NCI-H69 (cell line): Measurements from ENCODE around the gene LSM3.

ENCODE experiments used
- DNase-seq: peaks from one replicate; lab custom pipeline; 2025; lab: John Stamatoyannopoulos, UW

Gene LSM3

DNA sequence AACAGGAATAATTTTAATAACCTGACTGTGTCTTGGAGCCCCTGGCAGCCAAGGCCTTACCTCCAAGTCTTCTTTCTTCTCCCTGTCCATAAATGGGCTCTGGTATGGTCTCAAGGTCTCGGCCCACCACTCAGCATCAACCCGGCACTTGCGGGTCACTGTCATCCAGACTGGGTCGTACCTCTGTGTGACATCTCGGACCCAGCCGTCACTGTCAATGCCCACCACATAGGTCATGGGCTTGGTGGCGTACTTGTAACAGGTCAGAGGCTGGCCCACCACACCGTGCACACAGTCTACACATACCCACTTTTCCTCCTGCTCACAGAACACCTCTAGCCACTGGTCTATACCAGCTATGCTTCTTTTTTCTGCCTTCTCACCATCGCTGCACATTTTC, 20.7 kb upstream of the LSM3 start:
- DNase-seq, result no peak

- no peak for DNase-seq
Measured at GRCh38 chr3:14158370-14158769, 20.2 kb upstream of the LSM3 start.

- no peak for DNase-seq
Measured at GRCh38 chr3:14159426-14159825, 19.2 kb upstream of the LSM3 start.

GRCh38 chr3:14161282-14161681, 17.3 kb upstream of the LSM3 start:
- DNase-seq, result no peak

- no peak for DNase-seq
Measured at GRCh38 chr3:14162178-14162577, 16.4 kb upstream of the LSM3 start.

DNA sequence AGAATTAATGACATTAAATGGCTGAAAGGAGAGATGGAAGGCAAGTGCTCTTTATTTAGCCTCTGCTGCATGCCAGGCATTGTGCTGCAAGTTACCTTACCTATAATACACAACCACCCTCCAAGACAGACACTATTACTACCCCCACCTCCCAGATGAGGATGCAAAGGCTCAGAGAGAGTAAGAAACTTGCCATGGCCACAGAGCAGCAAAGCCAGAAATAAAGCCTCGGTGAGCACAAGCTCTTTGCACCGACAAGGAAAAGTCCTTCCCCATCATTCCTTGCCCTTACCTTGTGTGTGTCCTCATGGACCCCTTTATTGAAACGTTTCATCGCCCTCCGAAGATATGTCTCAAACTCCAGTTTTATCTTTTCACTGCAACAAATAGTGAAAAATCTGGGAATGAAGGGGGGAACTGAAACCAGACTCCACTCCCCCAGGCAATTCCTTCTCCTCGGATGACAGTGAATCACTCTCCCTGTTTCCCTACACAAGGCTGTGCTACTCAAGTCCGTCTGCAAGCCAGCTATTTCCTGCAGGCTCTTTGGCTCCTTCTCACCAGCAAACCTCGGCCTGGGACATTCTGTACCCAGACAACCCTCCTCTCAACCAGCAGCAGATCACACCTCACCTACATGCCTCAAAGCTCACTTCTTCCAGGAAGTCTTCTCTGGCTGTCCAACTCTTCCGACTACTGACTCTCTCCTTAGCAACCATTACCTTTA, 11.6 kb upstream of the LSM3 start:
- no peak for DNase-seq

DNA sequence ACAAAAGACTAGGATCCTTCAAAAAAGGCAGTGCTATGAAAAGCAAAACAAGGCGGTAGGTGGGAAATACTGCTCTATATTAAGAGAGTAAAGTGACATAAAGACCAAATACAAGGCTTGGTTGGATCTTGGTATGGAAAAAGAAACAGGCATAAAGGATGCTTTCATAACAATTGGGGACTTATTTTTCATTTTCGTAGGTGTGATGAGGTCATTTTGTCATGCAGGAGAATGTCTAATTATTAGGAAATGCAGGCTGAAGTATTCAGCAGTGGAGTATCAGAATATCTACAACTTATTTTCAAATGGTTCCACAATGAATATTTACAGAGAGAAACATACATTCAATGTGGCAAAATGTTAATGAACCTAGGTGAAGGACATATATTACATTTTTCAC, 9.2 kb upstream of the LSM3 start:
- no peak for DNase-seq

DNA sequence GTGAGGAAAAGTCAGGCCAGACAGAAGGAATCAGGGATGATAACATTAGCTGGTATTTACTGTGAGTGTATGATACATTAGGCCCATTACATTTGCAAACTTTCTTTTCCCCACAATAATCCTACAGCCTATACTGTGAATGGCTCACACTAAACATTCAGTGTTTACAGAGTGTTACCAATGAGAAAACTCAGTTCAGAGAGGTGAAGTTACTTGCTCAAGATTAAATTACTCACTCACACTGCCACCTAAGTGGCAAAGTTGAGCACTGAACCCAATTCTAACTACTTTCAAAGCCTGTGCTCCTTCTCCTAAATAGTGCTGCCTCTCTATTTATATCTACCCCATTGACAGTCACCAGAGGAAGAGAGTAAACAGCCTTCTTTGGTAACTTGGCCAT, 8.7 kb upstream of the LSM3 start:
- DNase-seq, result no peak

DNA sequence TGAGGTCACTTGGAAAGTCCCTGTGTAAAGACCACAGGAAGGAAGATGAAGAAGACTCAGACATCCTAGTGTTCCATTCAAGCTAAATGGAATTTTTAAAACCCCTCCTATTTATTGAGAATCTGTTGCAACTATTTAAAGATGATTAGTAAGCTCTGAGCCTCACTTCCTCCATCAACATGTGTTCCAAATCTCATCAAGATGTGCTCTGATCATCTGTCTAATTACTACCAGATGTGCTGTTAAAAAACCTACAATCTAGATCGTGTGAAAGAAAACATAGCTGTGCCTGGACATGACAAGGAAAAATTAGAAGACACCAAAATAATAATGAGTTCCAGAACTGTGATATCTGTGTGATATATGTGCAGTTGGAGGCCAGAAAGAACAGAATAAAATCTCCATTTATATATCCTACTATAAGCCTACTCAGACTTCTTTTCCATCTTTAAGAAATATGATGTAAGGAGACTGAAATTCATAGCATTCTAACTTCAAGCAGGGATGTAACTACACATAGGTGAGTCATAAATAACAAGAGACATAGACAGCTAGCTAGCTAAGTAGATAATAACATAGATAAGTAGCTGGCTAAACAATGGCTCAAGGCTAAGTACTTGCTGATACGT, 8.0 kb upstream of the LSM3 start:
- DNase-seq, result no peak

DNA sequence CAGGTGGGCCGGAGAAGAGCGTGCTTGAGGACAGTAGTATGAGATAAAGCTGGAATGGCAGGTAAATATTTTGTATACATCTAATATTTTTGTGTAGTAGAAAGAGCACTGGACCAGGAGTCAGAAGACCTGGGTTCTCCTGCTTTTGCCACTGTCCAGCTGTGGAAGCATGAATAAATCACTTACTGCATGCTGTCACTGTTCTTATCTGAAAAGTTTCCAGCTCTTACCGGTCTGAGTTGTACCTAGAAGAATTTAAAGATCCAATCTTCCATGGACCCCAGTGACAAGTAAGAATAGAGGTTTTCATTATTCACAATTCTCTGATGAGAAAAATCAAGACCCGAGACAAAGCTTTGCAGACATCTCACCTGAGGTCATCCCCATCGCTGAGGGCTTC, 6.1 kb upstream of the LSM3 start:
- no peak for DNase-seq

DNA sequence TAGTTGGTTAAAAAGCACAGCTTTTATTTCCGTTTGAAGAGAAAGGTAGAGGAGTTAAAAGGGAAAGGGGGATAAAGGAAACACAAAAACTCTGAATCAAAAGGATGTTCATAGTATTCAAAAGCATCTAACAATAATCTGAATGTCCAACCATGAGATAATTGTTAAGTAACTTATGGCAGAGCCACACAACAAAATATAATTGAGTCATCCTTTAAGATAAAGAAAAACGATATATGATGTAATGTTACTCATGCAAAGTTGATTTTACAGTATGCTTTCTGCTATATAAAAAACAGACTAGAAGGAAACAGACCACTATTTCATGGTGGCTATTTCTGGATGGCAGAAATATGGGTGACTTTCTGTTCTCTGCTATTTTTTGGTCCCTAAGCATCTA, 4.1 kb upstream of the LSM3 start:
- DNase-seq, result no peak

DNA sequence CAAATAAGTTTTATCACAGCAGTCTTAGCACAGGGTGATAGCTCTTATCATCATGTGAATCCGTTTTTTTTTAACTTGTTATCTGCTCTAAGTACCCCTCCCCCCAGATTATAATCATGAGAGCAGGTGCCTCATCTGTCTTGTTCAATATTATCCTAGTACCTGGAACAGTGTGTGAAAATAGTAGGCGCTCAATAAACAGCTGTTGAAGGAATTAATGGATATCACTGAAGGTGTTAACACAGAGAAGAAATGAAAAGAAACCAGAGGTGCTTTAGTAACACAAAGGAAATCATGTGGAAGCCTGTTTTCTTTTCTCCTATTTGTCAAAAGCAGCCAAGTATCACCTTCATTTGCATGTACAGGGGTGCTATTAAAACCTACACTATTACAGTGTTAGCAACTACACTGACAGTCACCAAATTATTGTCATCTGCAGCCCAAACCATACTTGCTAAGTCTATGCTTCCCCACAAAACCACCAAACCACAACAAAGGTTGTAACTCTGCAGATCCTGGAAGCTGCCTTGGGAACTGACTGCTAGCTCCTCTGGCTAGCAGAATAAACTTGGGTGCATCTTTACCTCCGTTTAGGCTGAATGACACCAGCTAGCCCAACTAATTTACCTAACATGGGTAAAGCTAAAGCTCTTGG, 3.1 kb upstream of the LSM3 start:
- no peak for DNase-seq

- DNase-seq, result no peak
Measured at GRCh38 chr3:14177580-14178246, 904 bp upstream of the LSM3 start.

- no peak for DNase-seq
Measured at GRCh38 chr3:14179114-14179465, 473 bp downstream of the LSM3 start.

GRCh38 chr3:14179795-14180194, 1.2 kb downstream of the LSM3 start:
- no peak for DNase-seq

DNA sequence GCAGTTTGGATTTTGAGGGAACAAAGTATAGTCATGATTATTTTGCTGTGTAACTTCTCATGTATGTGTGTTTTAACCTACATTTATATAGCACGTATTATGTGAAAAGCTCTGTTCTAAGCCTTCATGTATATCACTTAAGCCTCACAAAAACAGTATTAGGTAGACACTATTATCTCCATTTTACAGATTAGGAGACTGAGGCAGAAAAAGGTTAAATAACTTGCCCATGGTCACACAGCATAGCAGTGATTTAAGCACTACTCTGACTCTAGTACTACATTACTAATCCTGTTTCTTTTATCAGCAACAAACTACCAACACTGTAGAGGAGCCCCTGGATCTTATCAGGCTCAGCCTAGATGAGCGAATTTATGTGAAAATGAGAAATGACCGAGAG, 2.6 kb downstream of the LSM3 start:
- DNase-seq, result no peak

GRCh38 chr3:14183015-14183577, 4.5 kb downstream of the LSM3 start:
- DNase-seq, result no peak

DNA sequence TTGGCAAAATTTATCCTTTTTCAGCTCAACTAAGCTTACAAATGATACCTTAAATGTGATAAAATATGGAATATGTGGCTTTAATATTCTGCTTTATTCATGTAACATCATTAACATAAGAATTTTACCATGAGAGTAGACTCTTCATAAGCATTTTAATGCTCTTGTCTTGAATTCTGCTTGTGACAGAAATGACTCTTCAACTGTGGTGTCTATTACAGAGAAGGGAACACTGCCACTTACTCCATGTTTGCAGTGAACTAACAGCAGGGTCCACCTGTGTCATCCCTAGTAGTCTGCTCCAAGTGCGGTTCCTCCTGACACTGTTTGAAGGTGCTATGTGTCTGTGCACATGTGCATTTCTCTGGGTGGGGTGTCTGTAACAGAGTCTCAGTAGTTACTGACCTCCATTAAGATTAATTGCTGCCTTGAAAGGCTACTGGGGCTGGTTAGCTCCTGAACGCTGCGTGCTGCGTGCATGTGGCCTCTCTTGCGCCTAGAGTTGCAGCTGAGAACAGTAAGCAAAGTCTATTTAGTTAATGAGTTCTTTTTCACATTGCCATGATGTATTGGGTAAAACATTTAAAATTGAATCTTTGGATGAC, 8.3 kb downstream of the LSM3 start:
- DNase-seq, result no peak

GRCh38 chr3:14188041-14188754, 9.6 kb downstream of the LSM3 start:
- DNase-seq, result no peak

- no peak for DNase-seq
Measured at GRCh38 chr3:14194865-14195264, 16.2 kb downstream of the LSM3 start.

DNA sequence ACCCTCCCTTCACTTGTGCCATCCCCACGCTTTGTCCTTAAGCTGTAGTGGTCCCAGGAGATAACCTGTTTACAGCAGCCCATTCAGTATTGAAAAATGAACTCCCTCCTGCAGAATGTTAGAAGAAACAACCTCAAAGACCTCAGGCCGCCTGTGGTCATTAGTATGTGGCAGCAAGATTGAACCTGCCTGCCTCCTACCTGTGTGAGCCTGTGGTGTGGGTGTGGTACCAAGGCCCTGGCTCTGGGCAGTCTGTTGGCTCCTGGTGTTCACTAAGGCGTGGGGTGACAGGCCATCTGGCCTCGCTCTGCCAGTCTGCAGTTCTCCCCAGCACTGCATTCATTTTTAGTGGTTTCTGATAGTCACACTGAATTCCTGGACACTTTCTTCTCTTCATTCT, 21.0 kb downstream of the LSM3 start:
- DNase-seq, result no peak

DNA sequence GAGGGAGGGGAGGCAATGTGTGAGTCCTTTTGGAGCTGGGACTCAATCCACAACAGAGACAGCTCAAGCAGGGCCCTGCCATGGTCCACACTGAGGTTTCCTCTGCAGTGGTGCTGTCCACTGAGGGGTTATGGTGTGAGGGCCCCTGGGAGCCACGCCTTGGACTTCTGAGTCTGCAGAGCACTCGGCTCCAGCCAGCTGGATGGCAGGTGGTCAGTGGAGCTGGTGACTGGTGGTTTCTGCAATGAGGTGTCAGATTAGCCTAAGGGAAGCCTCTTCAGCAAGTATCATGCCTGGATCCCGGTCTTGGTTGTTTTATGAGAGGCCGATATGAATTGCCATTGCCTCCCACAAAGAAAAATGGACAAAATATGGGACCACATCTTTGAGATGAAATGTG, 21.7 kb downstream of the LSM3 start:
- DNase-seq, result no peak
